Peyer's patch (tissue), 4 donors: Measurements from ENCODE around the gene SLC4A1AP. TPM values are rescaled to one million over a fixed set of nuclear protein-coding genes. Genes with fewer than 3 reads are reported as not detected.
A peak's percentile ranks its signal among the peaks of the same experiment; 100 is the strongest.

ENCODE experiments used
- DNase-seq, 3 donors: peaks; one replicate each; pipeline ENCODE4 v3.0.0-alpha.2; 2017 to 2019
- H3K27ac ChIP-seq, 4 donors: fragments of 200-600 bp; sonication (generic); one replicate each; pipeline ENCODE4 v1.5.1; 2016 to 2019
- H3K27me3 ChIP-seq, 2 donors: fragments of 200-600 bp; sonication (generic); one replicate each; pipeline ENCODE4 v1.5.1; 2019
- H3K36me3 ChIP-seq, 3 donors: fragments of 200-600 bp; sonication (generic); one replicate each; pipeline ENCODE4 v1.5.1; 2016 to 2019
- H3K4me1 ChIP-seq, 4 donors: fragments of 200-600 bp; sonication (generic); one replicate each; pipeline ENCODE4 v1.5.1; 2016 to 2019
- H3K4me3 ChIP-seq, 4 donors: fragments of 200-600 bp; sonication (generic); 1 replicate in 3 of 4; 2 replicates in 1 of 4; pipeline ENCODE4 v1.5.1; 2016 to 2019; ENCODE audit warnings: mild to moderate bottlenecking in 1 of 4
- H3K9me3 ChIP-seq, 4 donors: fragments of 200-600 bp; sonication (generic); one replicate each; pipeline ENCODE4 v1.5.1; 2016 to 2019; ENCODE audit warnings: mild to moderate bottlenecking in 1 of 4
- CTCF ChIP-seq, 6 experiments: fragments of 450-650 bp in 4 of 6; fragments of 200-600 bp in 2 of 6; sonication (generic) in 1 of 6; IDR thresholded peaks; one replicate each; pipeline ENCODE4 v1.5.1; 2017 to 2019; ENCODE audit warnings: antibody characterized with exemption in 6 of 6, mild to moderate bottlenecking in 3 of 6, moderate library complexity in 1 of 6
- POLR2A ChIP-seq, 2 donors: fragments of 450-650 bp; IDR thresholded peaks; one replicate each; pipeline ENCODE4 v1.5.1; 2017; ENCODE audit warnings: antibody characterized with exemption in 2 of 2, mild to moderate bottlenecking in 2 of 2, moderate library complexity in 2 of 2
- total RNA-seq, 4 donors: library from RNA; depleted of rRNA; stranded (reverse); fragments of >200 nt; gene quantifications; one replicate each; pipeline ENCODE4 v1.1.0, GENCODE V29; 2016

SLC4A1AP gene
- total RNA-seq, 4 donors from 2014 or later, result 18.6 to 47.0 (median 21.9) TPM

- Histone ChIP-seq H3K4me3 (no peak overlapping the region), H3K9me3 (no peaks in the 10 kb centered on the region), H3K36me3 (no peaks in the 10 kb centered on the region), H3K27ac (no peak overlapping the region), H3K4me1 (peaks cover 0 to 13% (median 5%) of the 10 kb centered on the region in 4 donors), H3K27me3 (no peaks in the 10 kb centered on the region)
- no peak for DNase-seq
- no peak for TF ChIP-seq CTCF (IDR thresholded peaks at IDR 0.05)
- TF ChIP-seq POLR2A (IDR thresholded peaks at IDR 0.05), result no peak
These were observed 50.4 kb downstream of the SLC4A1AP start for GRCh38 chr2:27714053-27714452.

- DNase-seq, result no peak
- no peak for TF ChIP-seq POLR2A (IDR thresholded peaks at IDR 0.05)
- no peak for TF ChIP-seq CTCF (IDR thresholded peaks at IDR 0.05)
- peak overlapping the region in 3 of 4 donors; percentile 1 to 40 (median 10) for H3K27ac ChIP-seq
These were observed 51.2 kb downstream of the SLC4A1AP start for GRCh38 chr2:27714851-27715291.

GRCh38 chr2:27715318-27716210 is 51.9 kb downstream of the SLC4A1AP start:
- no peaks in the 10 kb centered on the region for H3K9me3 ChIP-seq
- TF ChIP-seq CTCF (IDR thresholded peaks at IDR 0.05) (no peak), POLR2A (IDR thresholded peaks at IDR 0.05) (no peak)
- no peaks in the 10 kb centered on the region for H3K36me3 ChIP-seq
- peaks cover 0 to 13% (median 5%) of the 10 kb centered on the region in 4 donors for H3K4me1 ChIP-seq
- no peaks in the 10 kb centered on the region for H3K27me3 ChIP-seq
- DNase-seq, result no peak
- H3K27ac ChIP-seq, result peak overlapping the region in 3 of 4 donors; percentile 1 to 40 (median 10)
- H3K4me3 ChIP-seq, result peak overlapping the region; percentile 25 to 48 (median 34)

More at GRCh38 chr2:27714851-27715291, 51.2 kb downstream of the SLC4A1AP start:
- Histone ChIP-seq H3K4me1 (peaks cover 0 to 13% (median 5%) of the 10 kb centered on the region in 4 donors), H3K9me3 (no peaks in the 10 kb centered on the region), H3K36me3 (no peaks in the 10 kb centered on the region), H3K4me3 (peak overlapping the region in 3 of 4 donors; percentile 32 to 48 (median 36)), H3K27me3 (no peaks in the 10 kb centered on the region)

GRCh38 chr2:27716301-27717069 is 52.8 kb downstream of the SLC4A1AP start:
- no peaks in the 10 kb centered on the region for H3K27me3 ChIP-seq
- H3K4me1 ChIP-seq, result peaks cover 0 to 13% (median 5%) of the 10 kb centered on the region in 4 donors
- H3K36me3 ChIP-seq, result no peaks in the 10 kb centered on the region
- H3K27ac ChIP-seq, result no peak overlapping the region
- no peak for TF ChIP-seq POLR2A (IDR thresholded peaks at IDR 0.05)
- no peak for TF ChIP-seq CTCF (IDR thresholded peaks at IDR 0.05)
- H3K4me3 ChIP-seq, result no peak overlapping the region
- H3K9me3 ChIP-seq, result no peaks in the 10 kb centered on the region
- DNase-seq, result no peak

GRCh38 chr2:27717070-27717795 is 53.5 kb downstream of the SLC4A1AP start:
- Histone ChIP-seq H3K4me1 (peaks cover 0 to 13% (median 5%) of the 10 kb centered on the region in 4 donors), H3K27ac (no peak overlapping the region), H3K4me3 (no peak overlapping the region), H3K27me3 (no peaks in the 10 kb centered on the region), H3K9me3 (no peaks in the 10 kb centered on the region), H3K36me3 (no peaks in the 10 kb centered on the region)
- DNase-seq, result no peak
- no peak for TF ChIP-seq CTCF (IDR thresholded peaks at IDR 0.05)
- no peak for TF ChIP-seq POLR2A (IDR thresholded peaks at IDR 0.05)
